ENCODE data around the gene ECEL1.
A peak's percentile ranks its signal among the peaks of the same experiment; 100 is the strongest.

Gene ECEL1, protein sequence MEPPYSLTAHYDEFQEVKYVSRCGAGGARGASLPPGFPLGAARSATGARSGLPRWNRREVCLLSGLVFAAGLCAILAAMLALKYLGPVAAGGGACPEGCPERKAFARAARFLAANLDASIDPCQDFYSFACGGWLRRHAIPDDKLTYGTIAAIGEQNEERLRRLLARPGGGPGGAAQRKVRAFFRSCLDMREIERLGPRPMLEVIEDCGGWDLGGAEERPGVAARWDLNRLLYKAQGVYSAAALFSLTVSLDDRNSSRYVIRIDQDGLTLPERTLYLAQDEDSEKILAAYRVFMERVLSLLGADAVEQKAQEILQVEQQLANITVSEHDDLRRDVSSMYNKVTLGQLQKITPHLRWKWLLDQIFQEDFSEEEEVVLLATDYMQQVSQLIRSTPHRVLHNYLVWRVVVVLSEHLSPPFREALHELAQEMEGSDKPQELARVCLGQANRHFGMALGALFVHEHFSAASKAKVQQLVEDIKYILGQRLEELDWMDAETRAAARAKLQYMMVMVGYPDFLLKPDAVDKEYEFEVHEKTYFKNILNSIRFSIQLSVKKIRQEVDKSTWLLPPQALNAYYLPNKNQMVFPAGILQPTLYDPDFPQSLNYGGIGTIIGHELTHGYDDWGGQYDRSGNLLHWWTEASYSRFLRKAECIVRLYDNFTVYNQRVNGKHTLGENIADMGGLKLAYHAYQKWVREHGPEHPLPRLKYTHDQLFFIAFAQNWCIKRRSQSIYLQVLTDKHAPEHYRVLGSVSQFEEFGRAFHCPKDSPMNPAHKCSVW

GRCh38 chr2:232487385-232488096, at the start of gene ECEL1:
Gene ECEL1 (minus strand): TSS chr2:232487834. CDS start chr2:232486653, 1,181 bp downstream.
- peak; percentile 20 for DNase-seq

GRCh38 chr2:232537079-232537478, 49.4 kb upstream of the ECEL1 start:
- peak; percentile 3 for DNase-seq

DNA sequence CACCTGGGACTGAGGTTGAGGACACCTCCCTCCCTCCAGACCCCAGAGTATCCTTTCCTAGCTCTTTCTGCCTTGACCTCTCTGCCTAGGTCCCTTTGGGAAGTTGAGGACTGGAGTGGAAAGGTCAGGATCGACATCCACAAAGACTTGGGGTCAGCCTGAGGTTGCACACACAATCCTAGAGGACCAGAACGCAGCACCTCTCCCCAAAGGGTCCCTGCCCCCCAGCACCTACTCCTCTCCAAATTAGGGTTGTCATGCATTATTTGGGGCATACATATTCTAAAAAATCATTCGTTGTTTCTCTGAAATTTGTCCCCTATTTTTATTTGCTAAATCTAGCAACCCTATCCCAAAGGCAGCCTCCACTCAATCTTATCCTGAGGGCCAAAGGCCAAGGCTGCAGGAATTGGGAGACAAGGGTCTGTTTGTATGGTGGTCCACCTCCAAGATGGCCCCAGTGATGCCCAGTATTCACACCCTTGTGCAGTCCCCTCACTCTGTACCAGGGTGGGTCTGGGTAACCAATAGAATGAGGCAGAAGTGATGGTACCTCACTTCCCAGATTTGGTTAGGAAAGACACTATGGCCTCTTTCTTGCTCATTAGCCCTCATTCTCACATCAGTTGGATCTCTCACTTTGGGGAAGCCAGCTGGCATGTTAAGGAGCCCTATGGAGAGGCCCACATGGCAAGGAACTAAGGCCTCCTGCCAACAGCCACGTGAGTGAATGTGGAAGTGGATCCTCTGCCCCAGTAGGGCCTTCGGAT, 48.3 kb upstream of the ECEL1 start:
- DNase-seq = peak; percentile 6

GRCh38 chr2:232534940-232535651, 47.5 kb upstream of the ECEL1 start:
- peak; percentile 28 for DNase-seq

DNA sequence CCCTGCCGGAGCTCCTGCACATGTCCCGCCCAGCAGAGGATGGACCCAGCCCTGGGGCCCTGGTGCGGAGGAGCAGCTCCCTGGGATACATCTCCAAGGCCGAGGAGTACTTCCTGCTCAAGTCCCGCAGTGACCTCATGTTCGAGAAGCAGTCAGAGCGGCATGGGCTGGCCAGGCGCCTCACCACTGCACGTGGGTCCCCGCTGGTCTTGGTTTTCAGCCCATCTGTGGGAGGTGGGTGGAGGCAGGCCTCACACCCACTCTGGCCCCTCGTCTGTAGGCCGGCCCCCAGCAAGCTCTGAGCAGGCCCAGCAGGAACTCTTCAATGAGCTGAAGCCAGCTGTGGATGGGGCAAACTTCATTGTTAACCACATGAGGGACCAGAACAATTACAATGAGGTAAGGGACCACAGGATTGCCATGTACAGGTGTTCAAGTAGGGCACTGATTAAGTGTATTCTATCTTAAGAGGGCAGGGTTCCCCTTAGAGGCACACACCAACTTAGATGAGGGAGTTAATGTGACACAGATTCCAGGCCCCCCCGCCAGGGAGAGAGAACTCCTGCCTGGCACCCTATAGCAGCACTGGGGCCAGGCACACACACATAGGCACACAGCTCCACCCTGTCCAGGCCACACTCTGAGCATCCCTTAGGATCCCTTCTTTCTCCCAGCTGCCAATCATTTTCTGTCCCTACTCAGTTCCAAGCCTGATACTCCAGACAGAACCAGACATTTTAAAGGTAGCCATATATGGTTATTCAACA, 46.5 kb upstream of the ECEL1 start:
- DNase-seq = peak; percentile 33

DNA sequence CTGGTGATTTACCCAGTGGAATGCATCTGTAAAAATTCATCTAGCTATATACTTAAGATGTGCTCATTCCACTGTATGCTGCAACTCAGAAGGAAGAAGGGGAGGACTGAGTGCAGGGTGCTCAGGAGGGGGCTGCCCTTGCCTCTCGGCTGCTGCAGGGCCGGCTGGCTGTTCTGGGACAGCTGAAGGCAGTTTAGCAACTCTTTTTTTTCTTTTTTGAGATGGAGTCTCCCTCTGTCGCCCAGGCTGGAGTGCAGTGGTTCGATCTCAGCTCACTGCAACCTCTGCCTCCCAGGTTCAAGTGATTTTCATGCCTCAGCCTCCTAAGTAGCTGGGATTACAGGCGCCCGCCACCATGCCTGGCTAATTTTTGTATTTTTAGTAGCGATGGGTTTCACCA, 45.2 kb upstream of the ECEL1 start:
- peak; percentile 7 for DNase-seq

- DNase-seq = peak; percentile 35
These were observed 44.8 kb upstream of the ECEL1 start for GRCh38 chr2:232532419-232532818.

DNA sequence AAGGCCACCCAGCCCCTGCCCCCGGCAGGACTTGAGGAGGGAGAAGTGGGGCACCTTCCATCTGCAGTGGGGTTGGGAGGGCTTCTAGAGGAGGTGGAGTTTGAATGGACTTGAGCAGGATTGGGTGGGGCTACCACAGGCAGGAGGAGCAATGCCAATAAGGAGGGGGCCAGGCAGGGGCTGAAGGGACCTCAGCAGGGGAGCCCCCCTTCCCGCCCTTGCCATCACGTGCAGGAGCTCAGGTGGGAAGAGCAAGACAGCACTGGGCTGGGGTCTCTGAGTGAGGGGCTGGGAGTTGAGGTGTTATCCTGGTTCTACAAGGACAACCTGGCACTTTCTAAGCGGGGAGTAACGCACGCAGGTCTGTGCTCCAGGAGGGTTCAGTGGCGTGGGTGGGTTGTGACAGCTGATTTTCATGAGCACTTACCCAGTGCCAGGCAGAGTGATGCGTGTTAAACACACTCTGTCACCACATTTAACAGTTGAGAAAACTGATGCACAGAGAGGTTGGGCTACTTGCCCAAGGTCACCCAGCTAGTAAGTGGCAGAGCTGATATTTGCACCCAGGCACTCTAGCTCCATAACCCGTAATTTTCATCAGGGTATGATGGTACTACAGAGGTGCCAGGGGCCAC, 43.1 kb upstream of the ECEL1 start:
- no peak for DNase-seq

DNA sequence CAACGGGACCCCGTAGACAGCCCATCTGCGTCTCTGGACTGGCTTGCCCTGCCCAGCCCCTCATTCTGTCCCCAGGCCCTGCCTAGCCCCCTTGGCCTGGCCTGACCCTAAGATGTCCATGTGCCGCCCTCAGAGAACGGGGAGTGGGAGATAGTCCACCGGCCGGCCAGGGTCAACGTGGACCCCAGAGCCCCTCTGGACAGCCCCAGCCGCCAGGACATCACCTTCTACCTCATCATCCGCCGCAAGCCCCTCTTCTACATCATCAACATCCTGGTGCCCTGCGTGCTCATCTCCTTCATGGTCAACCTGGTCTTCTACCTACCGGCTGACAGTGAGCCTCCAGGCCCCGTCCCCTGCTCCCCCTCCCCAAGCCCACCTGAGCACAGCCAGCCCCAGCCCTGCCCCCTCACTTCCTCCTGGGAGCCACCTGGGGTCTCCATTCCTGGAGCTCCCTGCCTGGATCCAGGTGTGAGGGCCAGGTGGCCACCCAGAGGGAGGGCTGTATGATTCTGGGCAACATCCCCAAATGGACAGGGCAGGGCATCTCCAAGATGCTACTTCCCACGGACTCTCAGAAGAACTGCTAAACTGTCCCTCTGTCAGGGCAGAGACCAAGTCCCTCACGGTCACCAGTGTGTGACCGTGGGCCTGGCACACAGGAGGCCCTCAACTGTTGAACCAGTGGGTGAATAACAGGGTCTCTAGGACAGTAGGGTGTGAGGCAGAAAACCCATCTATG, 42.3 kb upstream of the ECEL1 start:
- DNase-seq = no peak

- no peak for DNase-seq
These were observed 41.3 kb upstream of the ECEL1 start for GRCh38 chr2:232528746-232529460.

GRCh38 chr2:232527905-232528470, 40.4 kb upstream of the ECEL1 start:
- no peak for DNase-seq

DNA sequence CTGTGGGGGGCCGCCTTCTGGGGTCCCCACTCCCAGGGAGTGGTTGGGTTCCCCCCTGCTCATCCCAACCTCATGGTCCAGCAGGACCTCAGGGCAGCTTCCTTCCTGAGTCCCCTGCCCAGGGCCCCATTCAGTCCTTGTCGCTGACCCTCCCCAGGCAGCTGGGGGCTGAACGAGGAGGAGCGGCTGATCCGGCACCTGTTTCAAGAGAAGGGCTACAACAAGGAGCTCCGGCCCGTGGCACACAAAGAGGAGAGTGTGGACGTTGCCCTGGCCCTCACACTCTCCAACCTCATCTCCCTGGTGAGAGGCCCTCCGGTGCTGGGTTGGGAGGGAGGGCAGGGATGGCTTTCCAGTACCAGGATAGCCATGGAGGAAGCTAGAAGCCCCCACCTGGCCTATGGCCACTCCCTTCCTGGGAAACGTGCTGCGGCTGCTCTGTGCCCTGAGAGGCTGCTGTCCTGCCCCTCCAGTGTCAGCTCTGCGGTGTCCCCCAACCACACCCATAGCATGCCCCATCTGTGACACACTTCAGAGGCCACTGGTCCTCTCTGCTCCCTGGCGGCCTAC, 38.8 kb upstream of the ECEL1 start:
- DNase-seq = no peak

DNA sequence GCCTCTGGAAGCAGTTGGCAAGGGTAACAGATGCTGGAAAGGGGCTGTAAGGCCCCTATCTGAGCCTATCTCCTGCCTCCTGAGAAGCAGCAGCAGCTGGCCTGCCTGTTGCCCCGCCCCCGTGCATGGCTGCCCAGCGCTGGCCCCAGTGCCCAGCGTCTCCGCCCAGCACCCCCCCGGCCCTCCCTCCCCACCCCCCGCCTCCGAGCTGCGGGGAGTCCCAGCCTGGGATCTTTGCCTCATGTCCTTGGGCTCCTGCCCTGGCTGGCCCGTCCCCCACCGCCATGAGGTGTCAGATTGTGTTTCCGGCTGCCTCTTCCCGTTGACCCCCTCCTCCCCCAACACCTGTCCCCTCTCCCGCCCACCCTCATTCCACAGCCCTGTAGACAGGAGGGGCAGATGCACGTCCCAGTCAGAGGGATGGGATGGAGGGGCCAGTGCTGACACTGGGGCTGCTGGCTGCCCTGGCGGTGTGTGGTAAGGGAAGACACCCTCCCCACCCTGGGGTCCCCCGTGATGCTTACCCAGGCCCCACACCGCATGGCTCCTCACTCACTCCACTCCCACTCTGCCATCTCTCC, 38.2 kb upstream of the ECEL1 start, which contains the start of gene CHRND:
TSS of gene CHRND (plus strand) at position 370 of the 581 bp plus-strand sequence. CDS start at position 426, 56 bp downstream.
- peak; percentile 91 for DNase-seq

DNA sequence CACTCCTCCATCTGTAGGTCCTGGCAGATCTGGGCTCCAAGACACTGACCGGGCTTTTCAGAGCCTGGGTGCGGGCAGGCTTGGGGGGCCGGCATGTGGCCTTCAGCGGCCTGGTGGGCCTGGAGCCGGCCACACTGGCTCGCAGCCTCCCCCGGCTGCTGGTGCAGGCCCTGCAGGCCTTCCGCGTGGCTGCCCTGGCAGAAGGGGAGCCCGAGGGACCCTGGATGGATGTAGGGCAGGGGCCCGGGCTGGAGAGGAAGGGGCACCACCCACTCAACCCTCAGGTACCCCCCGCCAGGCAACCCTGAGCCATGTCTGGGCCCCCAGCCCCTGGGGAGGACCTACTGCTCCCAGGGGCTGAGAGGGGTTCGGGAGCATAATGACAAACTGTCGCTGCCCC, 37.6 kb upstream of the ECEL1 start:
- no peak for DNase-seq

DNA sequence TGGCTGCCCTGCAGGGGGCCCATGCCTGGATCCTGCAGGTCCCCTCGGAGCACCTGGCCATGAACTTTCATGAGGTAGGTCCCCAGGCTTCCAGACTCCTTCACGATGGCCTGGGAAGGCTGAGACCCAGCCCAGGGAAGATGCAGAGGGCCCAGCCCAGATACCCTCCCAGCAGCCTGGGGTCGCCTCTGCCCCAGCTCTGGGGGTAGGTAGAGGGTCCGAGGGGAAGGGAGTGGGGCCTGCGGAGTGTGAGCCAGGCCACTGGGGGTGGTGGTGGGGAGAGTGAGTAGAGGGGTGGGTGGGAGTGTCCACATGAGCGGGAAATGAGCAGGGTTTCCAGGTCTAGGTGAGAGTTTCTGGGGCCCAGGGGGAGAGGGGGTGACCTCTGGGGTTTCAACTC, 37.1 kb upstream of the ECEL1 start:
- no peak for DNase-seq

DNA sequence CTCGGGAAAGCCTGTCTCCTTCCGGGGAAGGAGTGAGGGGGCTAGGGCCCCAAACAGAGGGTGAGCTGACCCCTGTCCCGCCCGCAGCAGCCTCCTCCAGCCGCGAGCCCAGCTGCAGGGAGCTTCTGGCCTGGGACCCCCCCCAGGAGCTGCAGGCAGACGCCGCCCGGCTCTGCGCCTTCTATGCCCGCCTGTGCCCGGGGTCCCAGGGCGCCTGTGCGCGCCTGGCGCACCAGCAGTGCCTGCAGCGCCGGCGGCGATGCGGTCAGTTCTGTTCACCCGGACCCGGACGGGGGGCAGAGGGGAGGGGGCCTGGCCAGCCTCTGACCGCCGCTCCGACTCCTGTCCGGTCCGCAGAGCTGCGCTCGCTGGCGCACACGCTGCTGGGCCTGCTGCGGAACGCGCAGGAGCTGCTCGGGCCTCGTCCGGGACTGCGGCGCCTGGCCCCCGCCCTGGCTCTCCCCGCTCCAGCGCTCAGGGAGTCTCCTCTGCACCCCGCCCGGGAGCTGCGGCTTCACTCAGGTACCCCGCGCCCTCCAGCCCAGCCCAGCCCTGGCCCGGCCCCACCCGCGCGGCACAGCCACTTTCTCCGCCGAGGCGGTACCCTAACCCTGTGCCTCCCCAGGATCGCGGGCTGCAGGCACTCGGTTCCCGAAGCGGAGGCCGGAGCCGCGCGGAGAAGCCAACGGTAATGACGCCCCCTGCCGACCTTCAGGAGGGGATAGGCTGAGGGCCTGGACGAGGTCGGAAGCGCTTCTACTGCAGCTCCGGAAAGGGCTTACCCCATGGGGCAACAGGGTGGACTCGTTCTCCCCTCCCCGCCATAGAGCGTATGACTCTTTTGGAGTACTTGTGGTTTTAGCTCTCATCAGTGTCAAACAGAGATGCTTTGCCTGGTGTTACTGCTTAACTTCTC, 36.3 kb upstream of the ECEL1 start:
- peak; percentile 61 for DNase-seq

- no peak for DNase-seq
These were observed 35.7 kb upstream of the ECEL1 start for GRCh38 chr2:232523402-232523681.
